HEK293T (cell line): ENCODE data around the gene CTNNA2.
"Not testable (repeated sequence)": the region's sequence is repeated elsewhere in the genome, so short reads cannot be mapped to it uniquely, and the experiment has no call there.

Source experiments
- CTCF ChIA-PET: fragments of 350-600 bp; formaldehyde crosslinking; extraction: SDS; loops from one replicate; lab custom pipeline; 2021; ENCODE audit warnings: antibody characterized with exemption, inconsistent platforms; lab: Yijun Ruan, JAX
- POLR2A ChIA-PET: fragments of 350-600 bp; formaldehyde crosslinking; extraction: SDS; loops from one replicate; lab custom pipeline; 2020; ENCODE audit warnings: antibody characterized with exemption, inconsistent platforms; lab: Yijun Ruan, JAX
- DNase-seq: peaks from one replicate; pipeline ENCODE4 v3.0.0; 2012; ENCODE audit warnings: mixed read lengths; ENCODE audit errors: extremely low spot score
- ARNT ChIP-seq: fragments of 450-650 bp; IDR thresholded peaks from 2 replicates; pipeline ENCODE4 v1.6.1; 2017; ENCODE audit warnings: mild to moderate bottlenecking
- BHLHE40 ChIP-seq: fragments of 450-650 bp; IDR thresholded peaks from 2 replicates; pipeline ENCODE4 v1.6.1; 2016; ENCODE audit warnings: mild to moderate bottlenecking, moderate library complexity, borderline replicate concordance
- CTBP1 ChIP-seq: fragments of 450-650 bp; IDR thresholded peaks from 2 replicates; pipeline ENCODE4 v1.6.1; 2016; ENCODE audit warnings: borderline replicate concordance
- ELF4 ChIP-seq: fragments of 450-650 bp; IDR thresholded peaks from 2 replicates; pipeline ENCODE4 v1.6.1; 2017; ENCODE audit warnings: antibody characterized with exemption
- FOXA1 ChIP-seq: fragments of 450-650 bp; IDR thresholded peaks from 2 replicates; pipeline ENCODE4 v1.6.1; 2016; ENCODE audit warnings: mild to moderate bottlenecking
- FOXK2 ChIP-seq: fragments of 450-650 bp; IDR thresholded peaks from 2 replicates; pipeline ENCODE4 v1.6.1; 2016; ENCODE audit warnings: mild to moderate bottlenecking
- FOXM1 ChIP-seq: fragments of 450-650 bp; IDR thresholded peaks from 2 replicates; pipeline ENCODE4 v1.6.1; 2017; ENCODE audit warnings: mild to moderate bottlenecking, borderline replicate concordance
- HDGF ChIP-seq: fragments of 450-650 bp; IDR thresholded peaks from 2 replicates; pipeline ENCODE4 v1.6.1; 2017; ENCODE audit warnings: antibody characterized with exemption, borderline replicate concordance
- L3MBTL2 ChIP-seq: fragments of 450-650 bp; conservative IDR thresholded peaks from 2 replicates; pipeline ENCODE4 v1.6.1; 2016; ENCODE audit warnings: mild to moderate bottlenecking
- LEF1 ChIP-seq: fragments of 450-650 bp; IDR thresholded peaks from 2 replicates; pipeline ENCODE4 v1.6.1; 2017; ENCODE audit warnings: mild to moderate bottlenecking, borderline replicate concordance
- NFRKB ChIP-seq: fragments of 450-650 bp; IDR thresholded peaks from 2 replicates; pipeline ENCODE4 v1.6.1; 2016; ENCODE audit warnings: mild to moderate bottlenecking, moderate library complexity
- PKNOX1 ChIP-seq: fragments of 450-650 bp; IDR thresholded peaks from 2 replicates; pipeline ENCODE4 v1.6.1; 2016
- SP1 ChIP-seq: fragments of 450-650 bp; IDR thresholded peaks from 2 replicates; pipeline ENCODE4 v1.6.1; 2017
- SUZ12 ChIP-seq: fragments of 450-650 bp; IDR thresholded peaks from 2 replicates; pipeline ENCODE4 v1.6.1; 2016; ENCODE audit warnings: mild to moderate bottlenecking
- TARDBP ChIP-seq: fragments of 450-650 bp; IDR thresholded peaks from 2 replicates; pipeline ENCODE4 v1.6.1; 2016
- ZNF384 ChIP-seq: fragments of 450-650 bp; IDR thresholded peaks from 2 replicates; pipeline ENCODE4 v1.6.1; 2016

CTNNA2 gene

DNA sequence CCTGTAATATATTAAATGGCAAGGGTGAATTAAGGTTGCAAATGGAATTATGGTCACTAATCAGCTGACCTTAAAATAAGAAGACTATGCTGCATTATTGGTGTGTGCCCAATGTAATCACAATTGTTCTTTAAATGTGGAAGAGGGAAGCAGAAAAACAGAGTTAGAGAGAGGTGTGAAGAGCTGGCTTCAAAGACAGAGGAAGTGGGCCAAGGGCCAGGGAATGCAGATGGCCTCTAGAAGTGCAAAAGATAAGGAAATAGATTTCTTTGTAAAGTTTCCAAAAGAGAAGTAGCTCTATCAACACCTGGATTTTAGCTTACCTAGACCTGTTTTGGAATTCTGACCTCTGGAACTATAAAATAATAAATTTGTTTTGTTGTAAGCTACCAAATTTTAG lies 515.7 kb downstream of the CTNNA2 start:
- ChIA-PET CTCF (no interaction called here), POLR2A (no interaction called here)
- TF ChIP-seq BHLHE40: no peak
- TF ChIP-seq ARNT: no peak
- TF ChIP-seq SP1: no peak
- no peak for TF ChIP-seq SUZ12
- no peak for TF ChIP-seq FOXA1
- no peak for TF ChIP-seq FOXK2
- DNase-seq: no peak

GRCh38 chr2:80030135-80030534 lies 517.3 kb downstream of the CTNNA2 start:
- ChIA-PET CTCF (no interaction called here), POLR2A (no interaction called here)

DNA sequence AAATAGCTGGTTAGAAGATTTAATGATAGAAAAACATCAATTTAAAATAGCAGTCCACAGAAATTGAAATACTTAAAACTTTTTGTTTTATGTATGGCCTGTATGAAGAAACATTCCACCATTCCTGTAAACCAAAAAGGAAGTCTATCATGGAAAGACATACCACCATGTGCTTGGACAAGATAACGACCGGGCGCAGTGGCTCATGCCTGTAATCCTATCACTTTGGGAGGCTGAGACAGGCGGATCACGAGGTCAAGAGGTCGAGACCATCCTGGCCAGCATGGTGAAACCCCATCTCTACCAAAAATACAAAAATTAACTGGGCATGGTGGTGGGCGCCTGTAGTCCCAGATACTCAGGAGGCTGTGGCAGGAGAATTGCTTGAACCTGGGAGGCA lies 519.8 kb downstream of the CTNNA2 start:
- DNase-seq, CTCF ChIA-PET, POLR2A ChIA-PET: not testable (repeated sequence)

More at GRCh38 chr2:80030135-80030534, 517.3 kb downstream of the CTNNA2 start:
- no peak for TF ChIP-seq FOXA1
- no peak for TF ChIP-seq PKNOX1
- no peak for DNase-seq

DNA sequence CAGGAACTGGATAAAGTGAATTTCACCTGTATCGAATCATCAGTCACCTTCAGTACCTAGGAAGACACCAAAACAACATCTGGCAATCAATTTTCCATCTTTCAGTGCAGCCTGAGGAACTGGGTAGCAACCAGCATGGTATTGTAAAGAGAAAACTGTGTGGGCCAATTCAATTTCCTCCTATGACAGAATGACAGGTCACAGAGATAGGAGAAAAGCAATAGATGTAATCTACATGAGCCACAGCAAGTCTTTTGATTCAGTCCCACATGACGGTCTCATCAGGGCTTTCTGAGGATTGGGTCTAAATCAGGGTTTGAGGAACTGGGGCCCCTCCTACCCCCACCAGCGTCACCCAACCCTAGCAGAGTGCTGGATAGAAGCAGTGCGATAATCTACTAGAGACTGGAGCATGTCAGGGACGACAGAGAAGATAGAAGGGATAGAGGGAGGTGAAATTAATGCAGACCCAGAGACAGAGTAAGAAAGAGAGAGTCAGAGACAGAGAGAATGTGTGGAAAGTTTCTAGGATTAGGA lies 523.0 kb downstream of the CTNNA2 start:
- no peak for TF ChIP-seq FOXM1
- TF ChIP-seq LEF1: no peak
- TF ChIP-seq SUZ12: no peak
- no peak for TF ChIP-seq L3MBTL2
- TF ChIP-seq NFRKB: no peak
- no peak for TF ChIP-seq FOXA1
- TF ChIP-seq BHLHE40: no peak
- TF ChIP-seq ARNT: no peak
- TF ChIP-seq HDGF: no peak
- TF ChIP-seq ELF4: no peak
- no peak for TF ChIP-seq ZNF384
- no peak for TF ChIP-seq SP1
- no peak for TF ChIP-seq PKNOX1
- TF ChIP-seq FOXK2: no peak
- TF ChIP-seq TARDBP: no peak
- DNase-seq: no peak

DNA sequence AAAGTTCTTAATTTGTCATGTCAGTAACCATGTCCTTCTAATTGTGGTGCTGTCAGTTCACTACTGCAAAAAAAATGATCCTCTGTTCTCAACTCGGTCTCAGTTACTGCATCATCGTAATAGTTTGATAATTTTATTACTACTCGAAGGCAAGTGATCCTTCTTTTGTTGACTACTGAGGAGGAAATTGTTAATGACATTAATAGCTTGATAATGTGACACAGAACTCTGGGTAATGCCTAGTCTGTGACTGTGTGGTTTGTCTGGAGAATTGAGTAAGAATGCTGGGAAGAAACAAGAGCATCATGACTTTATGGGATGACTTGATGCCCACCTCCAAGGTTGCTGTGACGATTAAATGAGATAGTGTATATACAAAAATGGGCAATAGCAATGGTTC lies 524.5 kb downstream of the CTNNA2 start:
- TF ChIP-seq PKNOX1 (no peak), HDGF (no peak), ELF4 (no peak), L3MBTL2 (no peak), FOXA1 (no peak), TARDBP (no peak), LEF1 (no peak), ARNT (no peak), CTBP1 (no peak), SP1 (no peak), NFRKB (no peak)
- ChIA-PET POLR2A (no interaction called here), CTCF (no interaction called here)
- no peak for DNase-seq

More for the DNA sequence above, 523.0 kb downstream of the CTNNA2 start:
- CTCF ChIA-PET: no interaction called here
- POLR2A ChIA-PET: no interaction called here

GRCh38 chr2:80040226-80040625 lies 527.4 kb downstream of the CTNNA2 start:
- DNase-seq: no peak
- POLR2A ChIA-PET: no interaction called here
- TF ChIP-seq BHLHE40: no peak
- no peak for TF ChIP-seq TARDBP
- CTCF ChIA-PET: no interaction called here

DNA sequence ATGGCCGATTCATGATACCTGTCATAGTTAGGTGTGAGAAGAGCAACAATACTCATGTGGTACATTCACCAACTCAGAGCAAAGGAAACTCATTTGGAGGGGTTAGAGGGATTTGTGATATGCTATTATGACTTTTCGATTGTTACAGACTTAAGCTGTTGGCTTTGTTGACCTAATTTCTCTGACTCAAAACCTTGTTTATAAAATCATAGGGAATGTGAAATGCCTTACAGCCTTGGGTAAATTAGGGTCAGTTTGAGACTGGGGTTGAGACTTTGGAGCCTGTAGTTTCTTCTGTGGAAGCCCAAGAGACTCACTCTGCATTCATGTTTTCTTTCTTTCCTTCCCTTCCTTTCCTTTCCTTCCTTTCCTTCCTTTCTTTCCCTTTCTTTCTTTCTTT lies 529.8 kb downstream of the CTNNA2 start:
- ChIA-PET CTCF (no interaction called here), POLR2A (no interaction called here)
- TF ChIP-seq FOXA1 (no peak), FOXM1 (no peak), ELF4 (no peak), NFRKB (no peak), ZNF384 (no peak), PKNOX1 (no peak), FOXK2 (no peak), ARNT (no peak), LEF1 (no peak), SUZ12 (no peak), TARDBP (no peak), BHLHE40 (no peak), HDGF (no peak), SP1 (no peak)
- no peak for DNase-seq
